H1 (cell line): ENCODE data around the gene JUN. TPM values are rescaled to one million over a fixed set of nuclear protein-coding genes. Genes with fewer than 3 reads are reported as not detected.

Source experiments
- NANOG ChIP-seq: IDR thresholded peaks from 2 replicates; pipeline ENCODE4 v1.6.1; 2011; ENCODE audit warnings: low read length, low read depth, mild to moderate bottlenecking, inconsistent platforms; ENCODE audit not compliant: insufficient read depth, poor library complexity, severe bottlenecking
- POLR2A ChIP-seq, 2 experiments: IDR thresholded peaks; 1 replicate in 1 of 2; 2 replicates in 1 of 2; pipeline ENCODE4 v1.6.1; 2011; ENCODE audit warnings: low read depth in 2 of 2, low read length in 2 of 2, mild to moderate bottlenecking in 2 of 2; ENCODE audit errors: control extremely low read depth in 1 of 2
- SP2 ChIP-seq: IDR thresholded peaks from 2 replicates; pipeline ENCODE4 v1.6.1; 2012; ENCODE audit warnings: mild to moderate bottlenecking, low read length, inconsistent platforms
- TAF1 ChIP-seq: IDR thresholded peaks from 2 replicates; pipeline ENCODE4 v1.6.1; 2011; ENCODE audit warnings: mild to moderate bottlenecking, low read depth, low read length
- polyA plus RNA-seq, 7 experiments: library from polyadenylated mRNA; depleted of rRNA in 3 of 7; stranded (reverse) in 5 of 7; unstranded in 2 of 7; fragments of >200 nt in 5 of 7; fragments of 200-250 nt in 2 of 7; gene quantifications; 1 replicate in 5 of 7; 2 replicates in 1 of 7; 4 replicates in 1 of 7; pipeline versions ENCODE4 v1.2.1 to v1.2.3, GENCODE V29; 2011 to 2013; ENCODE audit warnings: missing spikeins in 2 of 7, mixed read lengths in 2 of 7
- total RNA-seq: library from RNA; stranded (reverse); fragmentation: NEBNext Ultra II Directional; extraction: Animal tissue kit (Norgen Biotek cat#: 25700); gene quantifications from 2 replicates; pipeline ENCODE4 v1.2.1, GENCODE V29; 2021
- TF ChIP-seq, protein P1 (sequence below): IDR thresholded peaks from 2 replicates; pipeline ENCODE4 v1.6.1; 2011; ENCODE audit warnings: low read depth, mild to moderate bottlenecking, low read length; ENCODE audit not compliant: insufficient read depth

The JUN gene
- total and polyA plus RNA-seq, 2 of the 8 experiments (the other 6 are each of a cell fraction or from before 2014, with no cell fraction given) = 4.4 to 10.9 TPM

GRCh38 chr1:58732087-58732775 is 51.6 kb downstream of the JUN start (continued):
- TF ChIP-seq TAF1 = no peak
- TF ChIP-seq, protein P1, sequence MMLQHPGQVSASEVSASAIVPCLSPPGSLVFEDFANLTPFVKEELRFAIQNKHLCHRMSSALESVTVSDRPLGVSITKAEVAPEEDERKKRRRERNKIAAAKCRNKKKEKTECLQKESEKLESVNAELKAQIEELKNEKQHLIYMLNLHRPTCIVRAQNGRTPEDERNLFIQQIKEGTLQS = no peak
- TF ChIP-seq POLR2A (IDR thresholded peaks at IDR 0.05; ENCODE audit: control extremely low read depth in 1 of 2, low read depth in 2 of 2, low read length in 2 of 2) = no peak
- TF ChIP-seq SP2 = no peak
- no peak for TF ChIP-seq NANOG

Other genes starting within 250 kb of the JUN start
- 10.7 and 11.7 TPM in 2 replicates for gene OMA1, start 237.3 kb downstream of the JUN start, total RNA-seq
- 4.2 and 7.7 TPM in 2 replicates for gene OMA1, start 237.3 kb downstream of the JUN start, polyA plus RNA-seq (2011; rRNA removed)
- 0.76 and 0.88 TPM in 2 replicates for gene TACSTD2, start 206.8 kb downstream of the JUN start, total RNA-seq
- 0.85 and 1.3 TPM in 2 replicates for gene TACSTD2, start 206.8 kb downstream of the JUN start, polyA plus RNA-seq (2011; rRNA removed)
- 71.1 and 88.1 TPM in 2 replicates for gene MYSM1, start 84.0 kb downstream of the JUN start, total RNA-seq
- 12.8 and 20.0 TPM in 2 replicates for gene MYSM1, start 84.0 kb downstream of the JUN start, polyA plus RNA-seq (2011; rRNA removed)